ENCODE data around the gene SRSF11. TPM values are rescaled to one million over a fixed set of nuclear protein-coding genes. Genes with fewer than 3 reads are reported as not detected.

Gene SRSF11
- total and polyA plus RNA-seq, 2 of the 4 experiments (the other 2 are of a cell fraction), result 94.5 to 149 TPM

DNA sequence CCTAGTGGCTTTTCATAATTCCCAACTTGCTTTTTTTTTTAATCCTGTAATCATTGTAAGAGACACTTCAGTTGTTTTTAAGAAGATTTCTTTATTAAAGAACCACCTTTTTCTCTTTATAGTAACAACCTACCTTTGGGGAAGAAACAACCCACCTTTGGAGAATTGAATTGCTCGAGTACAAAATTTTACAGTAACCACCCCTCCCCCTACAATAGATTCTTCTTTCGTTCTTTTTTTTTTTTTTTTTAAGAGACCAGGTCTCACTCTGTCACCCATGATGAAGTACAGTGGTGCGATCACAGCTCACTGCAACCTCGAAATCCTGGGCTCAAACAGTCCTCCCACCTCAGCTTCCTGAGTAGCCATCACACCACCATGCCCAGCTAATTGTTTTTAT is 13.7 kb upstream of the SRSF11 start:
- H3K18ac ChIP-seq (ENCODE audit: low read depth, low read length), result no peak overlapping the region
- no peak overlapping the region for H2AK9ac ChIP-seq (replicated peaks; ENCODE audit: low read depth, low read length, poor library complexity)
- H3K36me3 ChIP-seq (ENCODE audit: control insufficient read depth, insufficient read depth, low read length), result peaks cover 8% of the 10 kb centered on the region
- dilution Hi-C loops (cut with HindIII; ENCODE audit: low sequenced_read_pairs, unreplicated experiment), result no loop called here
- H3K9me1 ChIP-seq (ENCODE audit: insufficient read depth, low read length), result peaks cover 7% of the 10 kb centered on the region; the same call in 1 of the 2 replicates
- H4K8ac ChIP-seq (ENCODE audit: low read depth in 2 of 2, low read length in 2 of 2), result no peak overlapping the region
- H2BK5ac ChIP-seq (ENCODE audit: low read depth, low read length, poor library complexity, severe bottlenecking), result no peak overlapping the region
- 90% methylated on average over 2 of the region's 4 CpGs; no CpG with 5 or more reads in 1 of the 2 experiments for WGBS, 2 experiments (ENCODE audit: extremely low coverage in 2 of 2, insufficient read length in 1 of 2)
- BruUV-seq (replicated peaks), result no TSS peak
- no peak overlapping the region for H3K4ac ChIP-seq (ENCODE audit: low read depth, low read length)
- H3K4me3 ChIP-seq (ENCODE audit: insufficient read depth, low read depth, low read length), result no peak overlapping the region
- peaks cover 5 to 32% of the 10 kb centered on the region in 2 experiments; a peak in 2 of 4 replicates for H3K79me1 ChIP-seq (ENCODE audit: low read depth in 1 of 2, low read length in 2 of 2)
- H3K9ac ChIP-seq (ENCODE audit: low read depth, low read length), result no peak overlapping the region
- no peak overlapping the region for H2BK120ac ChIP-seq (ENCODE audit: low read depth, low read length)
- POLR2A ChIA-PET (ENCODE audit: unreplicated experiment), result no interaction called here
- no peak overlapping the region for H3K4me2 ChIP-seq (ENCODE audit: low read depth, low read length)
- CTCF ChIA-PET, result no interaction called here
- no peak overlapping the region for H3K23ac ChIP-seq (ENCODE audit: low read depth, low read length)
- H4K20me1 ChIP-seq (ENCODE audit: insufficient read depth, low read length), result peaks cover 20% of the 10 kb centered on the region
- intact Hi-C loops (cut with micrococcal nuclease), result no loop called here
- in situ Hi-C loops (cut with MboI; ENCODE audit: low sequenced_read_pairs), result no loop called here
- TF ChIP-seq, protein P1, sequence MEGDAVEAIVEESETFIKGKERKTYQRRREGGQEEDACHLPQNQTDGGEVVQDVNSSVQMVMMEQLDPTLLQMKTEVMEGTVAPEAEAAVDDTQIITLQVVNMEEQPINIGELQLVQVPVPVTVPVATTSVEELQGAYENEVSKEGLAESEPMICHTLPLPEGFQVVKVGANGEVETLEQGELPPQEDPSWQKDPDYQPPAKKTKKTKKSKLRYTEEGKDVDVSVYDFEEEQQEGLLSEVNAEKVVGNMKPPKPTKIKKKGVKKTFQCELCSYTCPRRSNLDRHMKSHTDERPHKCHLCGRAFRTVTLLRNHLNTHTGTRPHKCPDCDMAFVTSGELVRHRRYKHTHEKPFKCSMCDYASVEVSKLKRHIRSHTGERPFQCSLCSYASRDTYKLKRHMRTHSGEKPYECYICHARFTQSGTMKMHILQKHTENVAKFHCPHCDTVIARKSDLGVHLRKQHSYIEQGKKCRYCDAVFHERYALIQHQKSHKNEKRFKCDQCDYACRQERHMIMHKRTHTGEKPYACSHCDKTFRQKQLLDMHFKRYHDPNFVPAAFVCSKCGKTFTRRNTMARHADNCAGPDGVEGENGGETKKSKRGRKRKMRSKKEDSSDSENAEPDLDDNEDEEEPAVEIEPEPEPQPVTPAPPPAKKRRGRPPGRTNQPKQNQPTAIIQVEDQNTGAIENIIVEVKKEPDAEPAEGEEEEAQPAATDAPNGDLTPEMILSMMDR (conservative IDR thresholded peaks at IDR 0.05; ENCODE audit: low read depth, low read length), result no peak
- no peaks in the 10 kb centered on the region for H3K9me3 ChIP-seq (ENCODE audit: control insufficient read depth, insufficient read depth, low read length)
- peaks cover 1% of the 10 kb centered on the region for H3K4me1 ChIP-seq (ENCODE audit: control insufficient read depth, insufficient read depth, low read length)
- H2BK15ac ChIP-seq (ENCODE audit: low read depth, low read length), result no peak overlapping the region
- no peak for ATAC-seq (ENCODE audit: low read depth)
- DNase-seq, result no peak
- no peak overlapping the region for H3K14ac ChIP-seq (replicated peaks; ENCODE audit: low read depth, low read length)
- no peak overlapping the region for H2AFZ ChIP-seq (replicated peaks; ENCODE audit: low read length, poor library complexity)
- H2AK5ac ChIP-seq (ENCODE audit: low read depth, low read length), result no peak overlapping the region
- H4K5ac ChIP-seq (ENCODE audit: low read depth, low read length), result no peak overlapping the region
- H3K27me3 ChIP-seq (ENCODE audit: control insufficient read depth, insufficient read depth, low read length), result no peaks in the 10 kb centered on the region
- H3K56ac ChIP-seq (ENCODE audit: extremely low read depth, insufficient read depth, low read length), result no peak overlapping the region
- no peak overlapping the region for H2BK20ac ChIP-seq (ENCODE audit: low read depth, low read length)
- H3K27ac ChIP-seq (ENCODE audit: insufficient read depth, low read length), result no peak overlapping the region
- H4K91ac ChIP-seq (ENCODE audit: insufficient read depth, low read depth, low read length), result no peak overlapping the region
